ENCODE data around the gene USP48.

USP48 gene

DNA sequence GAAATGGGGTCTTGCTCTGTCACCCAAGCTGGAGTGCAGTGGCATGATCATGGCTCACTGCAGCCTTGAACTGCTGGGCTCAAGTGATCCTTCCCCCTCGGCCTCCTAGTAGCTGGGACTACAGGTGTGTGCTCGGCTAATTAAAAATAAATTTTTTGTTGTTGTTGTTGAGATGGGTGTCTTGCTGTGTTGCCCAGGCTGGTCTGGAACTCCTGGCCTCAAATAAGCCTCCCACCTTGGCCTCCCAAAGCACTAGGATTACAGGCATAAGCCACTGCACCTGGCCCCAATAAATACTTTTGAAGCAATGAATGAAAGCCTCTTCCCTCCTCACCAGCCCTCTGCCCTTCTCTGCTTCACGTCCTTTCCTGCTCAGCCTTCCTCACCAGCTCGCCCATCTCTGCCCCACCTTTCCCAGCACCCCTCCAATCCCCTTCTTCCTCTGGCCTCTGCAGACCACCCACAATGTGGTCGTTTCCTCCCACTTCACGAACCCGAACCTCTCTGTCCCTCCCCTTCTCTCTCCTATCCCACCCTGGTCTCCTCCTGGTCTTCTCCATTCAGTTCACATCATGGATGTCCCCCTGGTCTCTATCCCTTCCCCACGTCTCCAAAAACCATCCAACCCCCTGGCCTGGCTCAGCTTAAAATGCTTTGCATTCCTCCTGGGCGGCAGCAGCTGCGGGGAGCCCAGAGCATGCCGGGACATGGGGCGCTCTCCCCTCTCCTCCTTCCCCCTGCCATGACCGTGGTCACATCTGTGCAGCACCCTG, 152.2 kb downstream of the USP48 start:
- Histone ChIP-seq H2AFZ (ENCODE audit: low read length) (no peak overlapping the region), H3K4me2 (ENCODE audit: low read depth, low read length, poor library complexity, severe bottlenecking) (no peak overlapping the region), H3K4me3 (ENCODE audit: low read length, poor library complexity, severe bottlenecking) (no peak overlapping the region), H3K9me2 (replicated peaks; ENCODE audit: low read depth, low read length) (no peaks in the 10 kb centered on the region), H3K27me3 (ENCODE audit: insufficient read depth, low read length, poor library complexity, severe bottlenecking) (no peaks in the 10 kb centered on the region), H3K9ac (ENCODE audit: low read depth, low read length, poor library complexity, severe bottlenecking) (no peak overlapping the region), H3K9me3 (ENCODE audit: insufficient read depth, low read depth, low read length) (no peaks in the 10 kb centered on the region), H3F3A (ENCODE audit: low read depth) (no peaks in the 10 kb centered on the region), H3K36me3 (ENCODE audit: insufficient read depth, low read length) (no peaks in the 10 kb centered on the region), H3K4me1 (ENCODE audit: insufficient read depth, low read length, poor library complexity, severe bottlenecking) (peaks cover 4% of the 10 kb centered on the region), H3K79me2 (ENCODE audit: insufficient read depth, low read length) (no peaks in the 10 kb centered on the region), H4K20me1 (ENCODE audit: insufficient read depth, low read length, poor library complexity, severe bottlenecking) (no peaks in the 10 kb centered on the region)
- TF ChIP-seq EZH2phosphoT487 (IDR thresholded peaks at IDR 0.05; ENCODE audit: borderline replicate concordance) = no peak
- no peak for TF ChIP-seq CTCF (conservative IDR thresholded peaks at IDR 0.05; ENCODE audit: low read length)

DNA sequence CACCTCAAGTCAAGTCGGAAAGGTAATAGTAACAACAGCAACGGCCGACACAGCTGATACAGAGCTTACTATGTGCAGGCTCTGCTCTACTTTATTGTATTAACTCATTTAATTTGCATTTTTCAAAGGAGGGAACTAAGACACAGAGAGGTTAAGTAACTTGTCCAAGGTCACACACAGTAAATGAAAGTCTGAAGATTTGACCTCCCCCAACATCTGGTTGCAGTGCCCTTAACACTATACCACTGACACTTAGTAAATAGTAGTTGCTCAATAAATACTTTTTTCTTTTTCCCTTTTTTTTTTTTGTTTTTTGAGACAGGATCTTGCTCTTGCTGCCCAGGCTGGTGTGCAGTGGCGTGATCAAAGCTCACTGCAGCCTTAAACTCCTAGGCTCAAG, 153.0 kb downstream of the USP48 start:
- Histone ChIP-seq H3K36me3 (ENCODE audit: insufficient read depth, low read length) (no peaks in the 10 kb centered on the region), H3K4me1 (ENCODE audit: insufficient read depth, low read length, poor library complexity, severe bottlenecking) (peaks cover 4% of the 10 kb centered on the region), H2AFZ (ENCODE audit: low read length) (no peak overlapping the region), H3K27me3 (ENCODE audit: insufficient read depth, low read length, poor library complexity, severe bottlenecking) (no peaks in the 10 kb centered on the region), H4K20me1 (ENCODE audit: insufficient read depth, low read length, poor library complexity, severe bottlenecking) (no peaks in the 10 kb centered on the region), H3K79me2 (ENCODE audit: insufficient read depth, low read length) (no peaks in the 10 kb centered on the region), H3K9me3 (ENCODE audit: insufficient read depth, low read depth, low read length) (no peaks in the 10 kb centered on the region), H3K4me2 (ENCODE audit: low read depth, low read length, poor library complexity, severe bottlenecking) (no peak overlapping the region), H3K9ac (ENCODE audit: low read depth, low read length, poor library complexity, severe bottlenecking) (no peak overlapping the region), H3F3A (ENCODE audit: low read depth) (no peaks in the 10 kb centered on the region), H3K9me2 (replicated peaks; ENCODE audit: low read depth, low read length) (no peaks in the 10 kb centered on the region), H3K4me3 (ENCODE audit: low read length, poor library complexity, severe bottlenecking) (no peak overlapping the region)
- no peak for TF ChIP-seq EZH2phosphoT487 (IDR thresholded peaks at IDR 0.05; ENCODE audit: borderline replicate concordance)

DNA sequence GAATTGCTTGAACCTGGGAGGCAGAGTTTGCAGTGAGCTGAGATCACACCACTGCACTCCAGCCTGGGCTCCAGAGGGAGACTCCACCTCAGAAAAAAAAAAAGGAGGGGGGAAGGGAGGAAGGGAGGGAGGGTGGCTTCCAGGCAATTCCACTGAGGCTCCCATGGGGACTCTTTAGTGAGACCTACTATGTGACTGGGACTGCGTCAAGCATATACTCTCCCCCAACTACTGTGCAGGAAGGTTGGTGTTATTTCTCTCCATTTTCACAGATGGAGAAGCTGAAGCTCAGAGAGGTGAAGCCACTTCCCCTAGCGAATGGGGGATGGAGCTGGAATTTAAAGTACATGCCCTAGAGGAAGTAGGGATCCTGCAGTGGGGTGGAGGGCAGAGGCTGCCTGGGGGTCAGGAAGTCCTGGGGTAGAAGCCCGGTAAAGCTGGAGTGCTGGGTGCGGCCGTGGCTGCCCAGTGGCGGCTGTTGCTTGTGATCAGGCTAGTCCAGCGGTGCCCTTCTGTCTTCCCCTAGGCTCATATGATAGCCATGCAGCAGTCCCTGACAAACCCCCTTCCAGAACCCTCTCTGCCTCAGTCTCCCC, 154.1 kb downstream of the USP48 start:
- Histone ChIP-seq H2AFZ (ENCODE audit: low read length) (no peak overlapping the region), H4K20me1 (ENCODE audit: insufficient read depth, low read length, poor library complexity, severe bottlenecking) (no peaks in the 10 kb centered on the region), H3F3A (ENCODE audit: low read depth) (no peaks in the 10 kb centered on the region), H3K4me1 (ENCODE audit: insufficient read depth, low read length, poor library complexity, severe bottlenecking) (peaks cover 4% of the 10 kb centered on the region), H3K27me3 (ENCODE audit: insufficient read depth, low read length, poor library complexity, severe bottlenecking) (no peaks in the 10 kb centered on the region), H3K4me3 (ENCODE audit: low read length, poor library complexity, severe bottlenecking) (no peak overlapping the region), H3K4me2 (ENCODE audit: low read depth, low read length, poor library complexity, severe bottlenecking) (no peak overlapping the region), H3K36me3 (ENCODE audit: insufficient read depth, low read length) (no peaks in the 10 kb centered on the region), H3K79me2 (ENCODE audit: insufficient read depth, low read length) (no peaks in the 10 kb centered on the region), H3K9me3 (ENCODE audit: insufficient read depth, low read depth, low read length) (no peaks in the 10 kb centered on the region), H3K9ac (ENCODE audit: low read depth, low read length, poor library complexity, severe bottlenecking) (no peak overlapping the region), H3K9me2 (replicated peaks; ENCODE audit: low read depth, low read length) (no peaks in the 10 kb centered on the region)
- TF ChIP-seq CTCF (conservative IDR thresholded peaks at IDR 0.05; ENCODE audit: low read length) (no peak), EZH2phosphoT487 (IDR thresholded peaks at IDR 0.05; ENCODE audit: borderline replicate concordance) (no peak)
